ENCODE measurements around the gene ARHGEF12.

Gene ARHGEF12

DNA sequence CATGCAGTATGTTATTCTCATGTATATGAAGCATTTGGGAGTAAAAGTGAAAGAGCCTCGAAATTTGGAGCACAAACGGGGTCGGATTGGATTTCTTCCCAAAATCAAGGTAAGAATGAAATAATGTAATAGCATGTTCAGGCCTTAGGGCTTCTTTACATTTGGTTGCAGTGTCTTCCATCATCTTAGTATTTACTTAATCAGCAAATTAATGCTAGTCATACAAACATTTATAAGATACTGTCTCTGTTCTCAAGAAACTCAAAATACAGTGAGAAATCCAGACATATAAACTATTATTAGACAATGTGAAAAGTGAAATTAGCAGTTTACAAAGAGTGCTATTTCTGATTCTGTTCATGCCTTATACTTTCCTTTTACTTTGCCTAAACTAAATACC, 112.0 kb downstream of the ARHGEF12 start:
- DNase-seq (ENCODE audit: low read depth, low spot score) = no peak
- Histone ChIP-seq H3K9ac (ENCODE audit: insufficient read length, low read depth) (no peak overlapping the region), H3K9me3 (ENCODE audit: insufficient read depth, low read length) (no peaks in the 10 kb centered on the region), H3K4me1 (ENCODE audit: insufficient read depth, insufficient read length) (no peaks in the 10 kb centered on the region), H3K4me3 (ENCODE audit: insufficient read length, low read depth) (no peak overlapping the region), H3K27me3 (ENCODE audit: insufficient read depth, insufficient read length) (no peaks in the 10 kb centered on the region), H3K36me3 (ENCODE audit: insufficient read depth, insufficient read length, low read length) (peaks cover 51% of the 10 kb centered on the region)
- TF ChIP-seq ZNF274 (IDR thresholded peaks at IDR 0.05; ENCODE audit: low read depth, low read length) = no peak
- TF ChIP-seq SUZ12 (IDR thresholded peaks at IDR 0.05; ENCODE audit: extremely low read depth, insufficient read depth, insufficient read length) = no peak
- no peak for TF ChIP-seq YY1 (IDR thresholded peaks at IDR 0.05; ENCODE audit: insufficient read depth, insufficient read length)

DNA sequence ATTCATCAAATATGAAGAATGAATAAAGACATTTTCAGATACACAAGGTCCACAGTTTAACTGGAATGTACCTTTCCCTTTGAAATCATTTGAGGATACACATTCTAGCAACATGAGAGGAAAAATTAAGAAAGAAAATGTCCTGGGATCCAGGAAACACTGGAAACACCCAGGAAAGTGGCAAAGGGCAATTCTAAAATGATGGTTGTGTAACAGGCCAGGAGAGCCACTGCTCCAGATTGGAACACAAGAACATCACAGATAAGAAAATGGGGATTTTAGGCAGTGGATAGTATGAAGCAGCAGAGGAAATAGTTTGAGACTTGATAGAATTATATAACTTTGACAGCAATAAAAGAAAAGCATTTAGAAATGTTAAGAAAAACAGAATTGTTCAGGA, 119.3 kb downstream of the ARHGEF12 start:
- DNase-seq (ENCODE audit: low read depth, low spot score) = no peak
- no peaks in the 10 kb centered on the region for H3K4me1 ChIP-seq (ENCODE audit: insufficient read depth, insufficient read length)
- no peaks in the 10 kb centered on the region for H3K9me3 ChIP-seq (ENCODE audit: insufficient read depth, low read length)
- H3K9ac ChIP-seq (ENCODE audit: insufficient read length, low read depth) = no peak overlapping the region
- no peak for TF ChIP-seq ZNF274 (IDR thresholded peaks at IDR 0.05; ENCODE audit: low read depth, low read length)
- TF ChIP-seq SUZ12 (IDR thresholded peaks at IDR 0.05; ENCODE audit: extremely low read depth, insufficient read depth, insufficient read length) = no peak
- no peak for TF ChIP-seq YY1 (IDR thresholded peaks at IDR 0.05; ENCODE audit: insufficient read depth, insufficient read length)
- H3K27me3 ChIP-seq (ENCODE audit: insufficient read depth, insufficient read length) = no peaks in the 10 kb centered on the region
- H3K36me3 ChIP-seq (ENCODE audit: insufficient read depth, insufficient read length, low read length) = peaks cover 63% of the 10 kb centered on the region
- no peak overlapping the region for H3K4me3 ChIP-seq (ENCODE audit: insufficient read length, low read depth)

DNA sequence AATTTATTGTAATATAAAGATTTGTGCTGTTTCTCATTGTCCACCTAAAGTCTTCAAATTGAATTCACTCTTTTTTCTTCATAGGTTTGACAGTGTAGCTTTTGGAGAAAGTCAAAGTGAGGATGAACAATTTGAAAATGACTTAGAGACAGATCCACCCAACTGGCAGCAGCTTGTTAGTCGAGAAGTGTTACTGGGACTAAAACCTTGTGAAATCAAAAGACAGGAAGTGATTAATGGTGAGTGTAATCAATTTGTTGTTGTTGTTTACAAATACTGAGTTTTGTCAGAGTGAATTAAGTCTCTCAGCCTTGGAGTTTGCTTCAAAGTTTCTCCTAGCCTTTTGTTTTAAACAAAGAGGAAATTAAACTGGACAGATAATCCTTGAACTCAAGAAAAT, 121.8 kb downstream of the ARHGEF12 start:
- no peak overlapping the region for H3K9ac ChIP-seq (ENCODE audit: insufficient read length, low read depth)
- TF ChIP-seq YY1 (IDR thresholded peaks at IDR 0.05; ENCODE audit: insufficient read depth, insufficient read length) (no peak), SUZ12 (IDR thresholded peaks at IDR 0.05; ENCODE audit: extremely low read depth, insufficient read depth, insufficient read length) (no peak), ZNF274 (IDR thresholded peaks at IDR 0.05; ENCODE audit: low read depth, low read length) (no peak)
- H3K36me3 ChIP-seq (ENCODE audit: insufficient read depth, insufficient read length, low read length) = peaks cover 69% of the 10 kb centered on the region
- H3K9me3 ChIP-seq (ENCODE audit: insufficient read depth, low read length) = no peaks in the 10 kb centered on the region
- no peaks in the 10 kb centered on the region for H3K27me3 ChIP-seq (ENCODE audit: insufficient read depth, insufficient read length)
- no peaks in the 10 kb centered on the region for H3K4me1 ChIP-seq (ENCODE audit: insufficient read depth, insufficient read length)
- DNase-seq (ENCODE audit: low read depth, low spot score) = no peak
- no peak overlapping the region for H3K4me3 ChIP-seq (ENCODE audit: insufficient read length, low read depth)

DNA sequence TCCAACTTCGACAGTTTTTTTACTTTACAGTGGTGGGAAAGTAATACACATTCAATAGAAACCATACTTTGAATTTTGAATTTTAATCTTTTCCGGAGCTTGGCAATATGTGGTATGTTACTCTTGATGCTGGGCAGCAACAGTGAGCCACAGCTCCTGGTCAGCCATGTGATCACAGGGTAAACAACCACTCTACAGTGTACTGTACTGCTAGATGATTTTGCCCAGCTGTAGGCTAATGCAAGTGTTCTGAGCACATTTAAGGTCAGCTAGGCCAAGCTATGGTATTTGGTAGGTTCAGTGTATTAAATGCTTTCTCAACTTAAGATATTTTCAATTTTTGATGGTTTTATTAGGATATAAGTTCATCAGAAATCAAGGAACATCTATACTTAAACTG, 126.6 kb downstream of the ARHGEF12 start:
- Histone ChIP-seq H3K4me1 (ENCODE audit: insufficient read depth, insufficient read length) (no peaks in the 10 kb centered on the region), H3K36me3 (ENCODE audit: insufficient read depth, insufficient read length, low read length) (peaks cover 57% of the 10 kb centered on the region), H3K9ac (ENCODE audit: insufficient read length, low read depth) (no peak overlapping the region), H3K9me3 (ENCODE audit: insufficient read depth, low read length) (no peaks in the 10 kb centered on the region), H3K4me3 (ENCODE audit: insufficient read length, low read depth) (no peak overlapping the region), H3K27me3 (ENCODE audit: insufficient read depth, insufficient read length) (no peaks in the 10 kb centered on the region)
- TF ChIP-seq YY1 (IDR thresholded peaks at IDR 0.05; ENCODE audit: insufficient read depth, insufficient read length) (no peak), SUZ12 (IDR thresholded peaks at IDR 0.05; ENCODE audit: extremely low read depth, insufficient read depth, insufficient read length) (no peak), ZNF274 (IDR thresholded peaks at IDR 0.05; ENCODE audit: low read depth, low read length) (no peak)
- DNase-seq (ENCODE audit: low read depth, low spot score) = no peak

DNA sequence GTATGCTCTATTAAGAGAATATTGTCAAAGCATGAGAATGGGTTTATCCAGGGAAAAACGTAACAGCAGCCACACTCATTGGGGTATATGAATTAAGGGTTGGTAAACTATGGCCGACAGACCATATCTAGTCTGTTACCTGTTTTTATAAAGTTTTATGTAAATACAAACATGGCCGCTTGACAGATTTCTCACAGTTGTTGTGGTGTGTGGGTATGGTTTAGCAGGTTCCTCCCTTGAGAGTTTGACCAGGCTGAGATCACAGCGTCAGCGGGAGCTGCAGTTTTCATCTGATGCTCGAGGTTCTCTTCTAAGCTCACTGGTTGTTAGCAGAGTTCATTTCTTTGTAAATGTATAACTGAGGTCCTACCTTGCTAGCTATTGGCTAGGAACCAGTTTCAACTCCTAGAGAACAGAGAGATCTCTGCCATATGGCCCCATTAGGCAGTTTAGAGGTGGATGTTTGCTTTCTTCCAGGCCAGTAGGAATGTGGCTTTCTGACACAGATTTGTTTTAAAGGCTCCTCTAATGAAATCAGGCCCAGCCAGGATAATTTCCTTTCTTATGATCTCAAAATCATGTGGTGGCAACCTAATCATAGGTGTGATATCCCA, 129.8 kb downstream of the ARHGEF12 start:
- no peak overlapping the region for H3K9ac ChIP-seq (ENCODE audit: insufficient read length, low read depth)
- no peak for DNase-seq (ENCODE audit: low read depth, low spot score)
- no peaks in the 10 kb centered on the region for H3K9me3 ChIP-seq (ENCODE audit: insufficient read depth, low read length)
- no peak overlapping the region for H3K4me3 ChIP-seq (ENCODE audit: insufficient read length, low read depth)
- H3K36me3 ChIP-seq (ENCODE audit: insufficient read depth, insufficient read length, low read length) = peaks cover 41% of the 10 kb centered on the region
- no peaks in the 10 kb centered on the region for H3K4me1 ChIP-seq (ENCODE audit: insufficient read depth, insufficient read length)
- TF ChIP-seq SUZ12 (IDR thresholded peaks at IDR 0.05; ENCODE audit: extremely low read depth, insufficient read depth, insufficient read length) (no peak), YY1 (IDR thresholded peaks at IDR 0.05; ENCODE audit: insufficient read depth, insufficient read length) (no peak), ZNF274 (IDR thresholded peaks at IDR 0.05; ENCODE audit: low read depth, low read length) (no peak)
- no peaks in the 10 kb centered on the region for H3K27me3 ChIP-seq (ENCODE audit: insufficient read depth, insufficient read length)

DNA sequence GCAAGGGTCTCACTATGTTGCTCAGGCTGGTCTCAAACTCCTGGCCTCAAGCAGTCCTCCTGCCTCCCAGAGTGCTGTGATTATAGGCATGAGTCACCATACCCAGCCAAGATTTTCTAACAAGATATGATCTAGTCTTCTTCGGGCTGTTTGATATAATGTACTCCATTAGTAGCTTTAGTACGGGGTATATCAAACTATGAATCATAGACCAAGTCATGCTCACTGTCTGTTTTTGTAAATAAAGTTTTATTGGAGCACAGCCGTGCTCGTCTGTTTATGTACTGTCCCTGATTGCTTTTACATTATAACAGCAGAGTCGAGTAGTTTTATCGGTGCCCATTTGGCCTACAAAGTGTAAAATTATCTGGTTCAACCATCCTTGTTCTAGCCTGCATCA, 131.4 kb downstream of the ARHGEF12 start:
- Histone ChIP-seq H3K27me3 (ENCODE audit: insufficient read depth, insufficient read length) (no peaks in the 10 kb centered on the region), H3K36me3 (ENCODE audit: insufficient read depth, insufficient read length, low read length) (peaks cover 29% of the 10 kb centered on the region), H3K4me3 (ENCODE audit: insufficient read length, low read depth) (no peak overlapping the region), H3K4me1 (ENCODE audit: insufficient read depth, insufficient read length) (no peaks in the 10 kb centered on the region), H3K9me3 (ENCODE audit: insufficient read depth, low read length) (no peaks in the 10 kb centered on the region), H3K9ac (ENCODE audit: insufficient read length, low read depth) (no peak overlapping the region)
- no peak for DNase-seq (ENCODE audit: low read depth, low spot score)
- TF ChIP-seq YY1 (IDR thresholded peaks at IDR 0.05; ENCODE audit: insufficient read depth, insufficient read length) = no peak
- TF ChIP-seq ZNF274 (IDR thresholded peaks at IDR 0.05; ENCODE audit: low read depth, low read length) = no peak
- no peak for TF ChIP-seq SUZ12 (IDR thresholded peaks at IDR 0.05; ENCODE audit: extremely low read depth, insufficient read depth, insufficient read length)

DNA sequence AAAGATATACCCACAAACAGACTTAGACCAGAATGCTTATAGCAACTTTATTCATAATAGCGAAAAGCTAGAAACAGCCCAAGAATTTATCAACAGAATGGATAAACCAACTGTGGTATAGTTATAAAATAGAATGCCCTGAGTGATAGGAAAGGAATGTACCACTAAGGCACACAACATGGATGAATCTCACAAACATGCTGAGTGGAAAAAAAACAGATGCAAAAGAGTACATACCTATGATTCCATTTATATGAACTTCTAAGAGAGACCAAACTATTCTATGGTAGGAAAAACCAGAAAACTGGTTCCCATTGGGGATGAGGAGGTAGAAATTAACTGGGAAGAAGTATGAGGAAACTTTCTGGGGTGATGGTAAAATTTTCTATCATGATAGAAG, 134.9 kb downstream of the ARHGEF12 start:
- no peaks in the 10 kb centered on the region for H3K4me1 ChIP-seq (ENCODE audit: insufficient read depth, insufficient read length)
- peaks cover 27% of the 10 kb centered on the region for H3K36me3 ChIP-seq (ENCODE audit: insufficient read depth, insufficient read length, low read length)

More for the DNA sequence above, 134.9 kb downstream of the ARHGEF12 start:
- H3K9ac ChIP-seq (ENCODE audit: insufficient read length, low read depth) = no peak overlapping the region
- no peak for TF ChIP-seq SUZ12 (IDR thresholded peaks at IDR 0.05; ENCODE audit: extremely low read depth, insufficient read depth, insufficient read length)
- no peak for TF ChIP-seq ZNF274 (IDR thresholded peaks at IDR 0.05; ENCODE audit: low read depth, low read length)
- no peak for TF ChIP-seq YY1 (IDR thresholded peaks at IDR 0.05; ENCODE audit: insufficient read depth, insufficient read length)
- H3K9me3 ChIP-seq (ENCODE audit: insufficient read depth, low read length) = no peaks in the 10 kb centered on the region
- DNase-seq (ENCODE audit: low read depth, low spot score) = no peak
- no peak overlapping the region for H3K4me3 ChIP-seq (ENCODE audit: insufficient read length, low read depth)
- H3K27me3 ChIP-seq (ENCODE audit: insufficient read depth, insufficient read length) = no peaks in the 10 kb centered on the region

Measured in NT2/D1 (cell line).